PFSK-1 (cell line): ENCODE data around the gene TRPM5.

ENCODE experiments used
- FOXP2 ChIP-seq: optimal IDR thresholded peaks from 2 replicates; pipeline ENCODE3; 2011; ENCODE audit warnings: borderline replicate concordance, control low read depth, inconsistent platforms; ENCODE audit not compliant: insufficient read depth; ENCODE audit errors: extremely low read length, extremely low read depth
- POLR2AphosphoS5 ChIP-seq: IDR thresholded peaks from 2 replicates; pipeline ENCODE4 v1.6.1; 2012; ENCODE audit warnings: low read depth, mild to moderate bottlenecking, control low read depth, low read length, moderate library complexity
- SIN3A ChIP-seq: IDR thresholded peaks from 2 replicates; pipeline ENCODE4 v1.6.1; 2012; ENCODE audit warnings: mild to moderate bottlenecking, low read length, moderate library complexity, borderline replicate concordance; ENCODE audit not compliant: insufficient read depth
- TAF1 ChIP-seq: IDR thresholded peaks from 2 replicates; pipeline ENCODE4 v1.6.1; 2012; ENCODE audit warnings: low read length, control low read depth, borderline replicate concordance; ENCODE audit not compliant: insufficient read depth
- TF ChIP-seq, protein P1 (sequence below), 2 experiments: IDR thresholded peaks; 2 replicates each; pipeline versions ENCODE4 v1.6.1 to v1.8.0; 2011 to 2012; ENCODE audit warnings: low read depth in 2 of 2, low read length in 2 of 2, control low read depth in 1 of 2, inconsistent platforms in 1 of 2, mild to moderate bottlenecking in 1 of 2, moderate library complexity in 1 of 2; ENCODE audit not compliant: insufficient read depth in 1 of 2

GRCh38 chr11:2447253-2447950 is 3.1 kb upstream of the TRPM5 start:
- TF ChIP-seq, protein P1, sequence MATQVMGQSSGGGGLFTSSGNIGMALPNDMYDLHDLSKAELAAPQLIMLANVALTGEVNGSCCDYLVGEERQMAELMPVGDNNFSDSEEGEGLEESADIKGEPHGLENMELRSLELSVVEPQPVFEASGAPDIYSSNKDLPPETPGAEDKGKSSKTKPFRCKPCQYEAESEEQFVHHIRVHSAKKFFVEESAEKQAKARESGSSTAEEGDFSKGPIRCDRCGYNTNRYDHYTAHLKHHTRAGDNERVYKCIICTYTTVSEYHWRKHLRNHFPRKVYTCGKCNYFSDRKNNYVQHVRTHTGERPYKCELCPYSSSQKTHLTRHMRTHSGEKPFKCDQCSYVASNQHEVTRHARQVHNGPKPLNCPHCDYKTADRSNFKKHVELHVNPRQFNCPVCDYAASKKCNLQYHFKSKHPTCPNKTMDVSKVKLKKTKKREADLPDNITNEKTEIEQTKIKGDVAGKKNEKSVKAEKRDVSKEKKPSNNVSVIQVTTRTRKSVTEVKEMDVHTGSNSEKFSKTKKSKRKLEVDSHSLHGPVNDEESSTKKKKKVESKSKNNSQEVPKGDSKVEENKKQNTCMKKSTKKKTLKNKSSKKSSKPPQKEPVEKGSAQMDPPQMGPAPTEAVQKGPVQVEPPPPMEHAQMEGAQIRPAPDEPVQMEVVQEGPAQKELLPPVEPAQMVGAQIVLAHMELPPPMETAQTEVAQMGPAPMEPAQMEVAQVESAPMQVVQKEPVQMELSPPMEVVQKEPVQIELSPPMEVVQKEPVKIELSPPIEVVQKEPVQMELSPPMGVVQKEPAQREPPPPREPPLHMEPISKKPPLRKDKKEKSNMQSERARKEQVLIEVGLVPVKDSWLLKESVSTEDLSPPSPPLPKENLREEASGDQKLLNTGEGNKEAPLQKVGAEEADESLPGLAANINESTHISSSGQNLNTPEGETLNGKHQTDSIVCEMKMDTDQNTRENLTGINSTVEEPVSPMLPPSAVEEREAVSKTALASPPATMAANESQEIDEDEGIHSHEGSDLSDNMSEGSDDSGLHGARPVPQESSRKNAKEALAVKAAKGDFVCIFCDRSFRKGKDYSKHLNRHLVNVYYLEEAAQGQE (IDR thresholded peaks at IDR 0.05; ENCODE audit: insufficient read depth in 1 of 2, low read depth in 2 of 2, low read length in 2 of 2), result no peak
- TF ChIP-seq TAF1 (no peak), POLR2AphosphoS5 (no peak), SIN3A (no peak), FOXP2 (no peak)
